Stimulated activated CD4-positive, alpha-beta T cell treated with anti-CD3 and anti-CD28 coated beads, TNF-alpha, amount 100 ng/mL, for 1 hour (primary cell): Measurements from ENCODE around the gene SBDS.
"Not testable (repeated sequence)": the region's sequence is repeated elsewhere in the genome, so short reads cannot be mapped to it uniquely, and the experiment has no call there.

ENCODE experiments used
- DNase-seq, 3 donors: peaks; one replicate each; pipeline ENCODE4 v3.0.0-alpha.2; 2020; ENCODE audit warnings: low read depth in 3 of 3, low spot score in 1 of 3

SBDS gene

GRCh38 chr7:66996444-66997191, 1.2 kb upstream of the SBDS start, which contains the start of gene TYW1:
Gene TYW1 (plus strand): TSS chr7:66996833. CDS start chr7:66996979, 146 bp downstream.
- DNase-seq, result peak; percentile 95 to 97 (median 96)

DNA sequence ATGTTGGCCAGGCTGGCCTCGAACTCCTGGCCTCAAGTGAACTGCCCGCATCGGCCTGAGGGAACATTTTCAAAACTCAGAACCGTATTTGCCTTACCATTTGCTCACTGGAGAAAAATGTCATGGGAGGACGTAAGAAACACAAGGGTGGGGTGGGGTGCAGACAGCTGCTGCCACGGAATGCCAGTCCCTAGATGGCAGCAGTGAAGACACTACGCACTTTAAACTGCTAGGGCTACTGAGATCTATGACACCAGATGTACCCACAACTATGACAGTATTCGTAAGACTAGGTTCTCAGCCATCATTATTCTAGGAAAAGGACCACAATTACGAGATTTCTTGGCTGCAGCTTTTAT, 716 bp downstream of the SBDS start:
- peak; percentile 4 to 20 (median 5) for DNase-seq

DNA sequence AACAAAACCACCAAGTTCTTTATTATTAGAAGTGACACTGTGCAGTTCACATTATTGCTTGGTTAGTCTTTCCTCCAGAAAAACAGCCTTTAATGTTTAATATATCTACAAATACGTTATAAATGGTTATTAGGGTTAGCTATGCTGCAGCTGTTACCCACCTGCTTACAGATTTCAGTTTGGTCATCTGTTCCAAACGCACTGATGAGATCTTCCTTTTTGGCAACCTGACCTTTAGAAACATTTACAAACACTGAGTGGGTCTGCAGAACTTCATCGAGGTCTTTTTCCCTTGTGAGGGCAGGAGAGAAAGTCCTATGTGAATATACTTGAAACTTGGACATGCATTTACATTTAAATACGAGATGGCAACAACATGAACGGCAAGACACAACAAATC, 1.3 kb downstream of the SBDS start:
- DNase-seq, result not testable (repeated sequence)

DNA sequence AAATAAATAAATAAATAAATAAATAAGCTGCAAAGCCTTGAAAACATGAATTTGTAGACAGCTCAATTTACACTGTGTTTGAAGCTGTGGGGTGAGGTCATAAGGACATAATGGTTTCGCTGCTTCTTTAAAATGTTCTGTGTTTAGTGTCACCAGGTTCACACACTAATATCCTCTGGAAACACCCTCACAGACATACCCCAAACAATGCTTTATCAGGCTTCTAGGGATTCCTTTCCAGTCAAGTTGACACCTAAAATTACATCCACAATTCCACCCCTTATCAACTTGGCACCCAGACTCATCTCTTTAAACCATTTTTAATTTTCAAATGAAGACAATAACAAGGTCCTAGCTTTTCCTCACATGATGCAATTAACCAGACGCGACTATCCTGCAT, 5.8 kb downstream of the SBDS start:
- not testable (repeated sequence) for DNase-seq

- DNase-seq, result not testable (repeated sequence)
Measured at GRCh38 chr7:66980336-66980735, 15.1 kb downstream of the SBDS start.

DNA sequence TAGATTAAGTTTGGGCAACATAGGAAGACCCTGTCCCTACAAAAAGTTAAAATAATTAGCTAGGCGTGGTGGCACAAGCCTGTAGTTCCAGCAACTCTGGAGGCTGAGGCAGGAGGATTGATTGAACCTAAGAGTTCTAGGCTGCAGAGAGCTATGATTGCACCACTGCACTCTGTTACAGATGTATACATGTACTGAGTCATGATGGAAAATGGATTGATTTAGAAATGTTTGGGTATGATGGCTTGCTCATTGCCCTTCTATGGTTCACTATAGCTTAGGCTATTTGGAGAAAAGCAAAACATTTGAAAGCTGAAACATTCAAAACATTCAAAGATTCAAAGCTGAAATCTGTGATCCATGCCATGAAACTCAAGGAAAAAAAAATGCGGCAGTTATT, 16.4 kb downstream of the SBDS start:
- DNase-seq, result not testable (repeated sequence)

DNA sequence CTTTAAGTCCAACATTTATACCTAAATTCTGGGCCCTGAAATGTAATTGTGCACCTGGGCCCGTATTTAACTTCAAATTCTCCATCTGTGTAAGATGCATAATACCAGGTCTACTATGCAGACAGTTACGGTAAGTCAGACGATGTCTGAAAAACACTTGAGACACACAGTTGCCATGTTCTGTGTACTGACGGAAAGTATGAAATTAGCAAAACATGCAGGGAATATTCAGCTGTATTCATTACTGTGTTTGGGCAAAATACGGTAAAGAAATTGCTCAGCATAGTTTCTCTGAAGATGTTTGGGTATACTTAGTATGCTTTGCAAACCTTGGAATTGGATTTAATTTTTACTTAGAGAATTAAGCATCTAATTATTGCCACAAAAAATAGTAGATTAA, 17.1 kb downstream of the SBDS start:
- not testable (repeated sequence) for DNase-seq

DNA sequence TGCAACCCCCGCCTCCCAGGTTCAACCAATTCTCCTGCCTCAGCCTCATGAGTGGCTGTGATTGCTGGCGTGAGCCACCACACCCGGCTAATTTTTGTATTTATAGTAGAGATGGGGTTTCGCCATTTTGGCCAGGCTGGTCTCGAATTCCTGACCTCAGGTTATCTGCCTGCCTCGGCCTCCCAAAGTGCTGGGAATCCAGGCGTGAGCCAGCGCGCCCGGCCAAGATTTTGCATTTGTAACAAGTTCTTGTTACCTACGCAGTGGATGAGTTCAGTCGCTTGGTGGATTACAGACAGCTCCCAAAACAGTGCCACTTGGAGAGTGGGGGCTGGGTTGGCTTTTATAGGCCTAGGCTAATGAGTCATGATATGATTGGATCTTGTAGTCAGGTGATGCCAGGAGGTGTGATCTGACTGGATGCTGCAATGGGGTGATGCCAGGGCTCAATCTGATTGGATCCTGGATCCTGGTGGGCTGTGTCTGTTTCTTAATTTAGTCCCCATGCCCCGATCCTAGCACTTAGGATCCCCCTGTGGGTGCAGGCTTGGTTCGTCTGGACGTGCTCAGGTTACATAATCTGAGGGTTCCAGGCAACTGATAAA, 20.3 kb downstream of the SBDS start:
- no peak for DNase-seq

- no peak for DNase-seq
Measured at GRCh38 chr7:66970310-66970709, 25.1 kb downstream of the SBDS start.

DNA sequence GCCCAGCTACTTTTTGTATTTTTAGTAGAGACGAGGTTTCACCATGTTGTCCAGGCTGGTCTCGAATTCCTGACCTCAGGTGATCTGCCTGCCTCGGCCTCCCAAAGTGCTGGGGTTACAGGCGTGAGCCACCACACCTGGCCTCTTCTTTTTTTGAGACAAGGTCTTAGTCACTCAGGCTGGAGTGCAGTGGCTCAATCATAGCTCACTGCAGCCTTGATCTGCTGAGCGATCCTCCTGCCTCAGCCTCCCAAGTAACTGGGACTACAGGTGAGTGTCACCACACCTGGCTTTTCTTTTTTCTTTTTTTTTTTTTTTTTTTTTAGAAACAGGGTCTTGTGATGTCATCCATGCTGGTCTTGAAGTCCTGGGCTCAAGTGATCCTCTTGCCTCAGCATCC, 26.4 kb downstream of the SBDS start:
- DNase-seq, result not testable (repeated sequence)

GRCh38 chr7:66967029-66967428, 28.4 kb downstream of the SBDS start:
- no peak for DNase-seq

GRCh38 chr7:66964411-66964810, 31.0 kb downstream of the SBDS start:
- DNase-seq, result no peak

DNA sequence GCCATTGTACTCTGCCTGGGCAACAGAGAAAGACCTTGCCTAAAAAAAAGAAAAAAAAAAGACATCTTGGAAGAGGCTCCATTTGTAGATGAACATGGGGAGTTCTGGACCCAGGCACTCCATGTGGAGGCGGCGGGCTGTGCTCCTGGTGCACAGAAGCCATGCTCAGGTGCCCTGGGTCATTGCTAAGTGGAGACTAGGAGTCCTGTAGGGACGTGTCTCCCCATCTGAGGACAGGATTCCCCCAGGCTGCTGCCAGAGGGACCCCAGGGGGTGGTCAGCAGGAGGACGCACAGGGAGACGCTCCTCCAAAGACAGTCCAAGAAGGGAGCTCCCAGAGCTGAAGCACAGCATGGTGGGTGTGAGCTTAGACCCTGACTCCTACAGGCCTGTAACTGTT, 34.3 kb downstream of the SBDS start:
- no peak for DNase-seq

DNA sequence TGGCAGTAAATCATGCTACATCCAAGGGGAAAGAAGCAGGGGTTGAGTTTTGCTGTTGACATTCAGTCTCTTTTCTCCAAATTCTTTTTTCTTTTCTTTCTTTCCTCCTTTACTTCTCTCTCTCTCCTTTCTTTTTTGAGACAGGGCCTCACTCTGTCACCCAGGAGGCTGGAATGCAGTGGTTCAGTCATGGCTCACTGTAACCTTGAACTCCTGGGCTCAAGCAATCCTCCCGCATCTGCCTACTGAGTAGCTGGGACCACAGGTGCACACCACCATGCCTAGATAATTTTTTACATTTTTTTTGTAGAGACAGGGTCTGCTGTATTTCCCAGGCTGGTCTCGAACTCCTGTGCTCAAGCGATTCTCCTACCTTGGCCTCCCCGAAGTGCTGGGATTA, 35.2 kb downstream of the SBDS start:
- DNase-seq, result no peak

DNA sequence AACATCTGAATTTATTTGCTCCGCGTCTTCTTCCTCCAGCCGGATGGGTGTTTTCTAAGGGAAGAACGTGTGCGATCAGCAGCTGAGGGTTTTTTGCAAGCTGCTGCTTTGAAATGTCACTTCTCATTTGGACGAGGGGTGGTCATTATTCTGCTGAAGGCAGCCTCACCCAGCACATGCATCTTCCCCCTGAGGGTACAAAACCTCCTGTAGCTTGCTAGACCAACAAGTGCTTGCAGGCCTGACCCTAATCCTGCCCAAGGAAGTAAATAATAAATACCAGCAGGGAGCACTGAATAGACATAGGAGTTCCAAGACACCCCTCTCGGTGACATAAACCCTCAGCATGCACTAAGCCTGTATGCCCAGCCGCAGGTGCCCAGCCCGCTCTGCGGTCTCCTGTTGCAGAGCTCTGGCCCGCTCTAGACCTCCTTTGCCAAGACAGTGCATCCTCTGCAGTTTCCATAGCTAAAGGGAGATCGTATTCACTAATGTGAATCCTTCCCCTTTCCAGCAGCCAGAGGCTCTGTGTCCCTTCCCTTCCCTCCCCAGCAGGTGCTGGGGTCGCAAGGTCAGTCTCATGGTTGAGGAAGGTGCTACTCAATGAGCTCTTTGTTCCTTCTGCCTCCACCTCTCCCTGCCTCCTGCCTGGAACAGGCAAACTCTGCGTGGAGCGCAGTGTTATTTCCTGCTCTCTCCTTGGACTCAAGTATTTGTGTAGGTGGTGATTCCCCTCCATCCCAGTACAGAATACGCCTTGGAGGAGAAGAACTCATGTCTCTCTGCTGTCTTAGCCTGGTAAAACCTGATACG, 36.6 kb downstream of the SBDS start:
- DNase-seq, result no peak

GRCh38 chr7:66957595-66958290, 37.6 kb downstream of the SBDS start:
- DNase-seq, result no peak

DNA sequence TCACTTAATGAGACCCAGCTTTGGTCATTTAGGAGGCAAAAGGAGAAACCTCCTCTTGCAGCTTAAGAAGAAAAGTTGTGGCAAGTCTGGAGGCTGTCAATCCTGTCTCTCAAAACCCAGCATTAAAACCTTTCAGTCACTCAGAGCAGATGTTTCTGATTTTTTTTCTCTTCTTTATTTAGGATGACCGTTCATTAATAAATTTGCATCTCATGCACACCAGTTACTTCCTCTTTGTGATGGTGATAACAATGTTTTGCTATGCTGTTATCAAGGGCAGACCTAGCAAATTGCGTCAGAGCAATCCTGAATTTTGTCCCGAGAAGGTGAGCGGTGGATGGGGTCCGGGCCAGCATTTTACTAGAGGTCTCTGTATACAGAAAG, 42.4 kb downstream of the SBDS start:
- no peak for DNase-seq

- no peak for DNase-seq
Measured at GRCh38 chr7:66952343-66953043, 42.9 kb downstream of the SBDS start.

- DNase-seq, result no peak
Measured at GRCh38 chr7:66950763-66951162, 44.6 kb downstream of the SBDS start.

- DNase-seq, result no peak
Measured at GRCh38 chr7:66950311-66950710, 45.1 kb downstream of the SBDS start.
